ENCODE measurements around the gene MKRN2OS. TPM values are rescaled to one million over a fixed set of nuclear protein-coding genes. Genes with fewer than 3 reads are reported as not detected.

The MKRN2OS gene
- total RNA-seq = not detected in 2 replicates

GRCh38 chr3:12545473-12545791, at the start of gene MKRN2OS:
TSS of gene MKRN2OS (minus strand) at chr3:12545499. CDS start at chr3:12545464, 35 bp downstream.

DNA sequence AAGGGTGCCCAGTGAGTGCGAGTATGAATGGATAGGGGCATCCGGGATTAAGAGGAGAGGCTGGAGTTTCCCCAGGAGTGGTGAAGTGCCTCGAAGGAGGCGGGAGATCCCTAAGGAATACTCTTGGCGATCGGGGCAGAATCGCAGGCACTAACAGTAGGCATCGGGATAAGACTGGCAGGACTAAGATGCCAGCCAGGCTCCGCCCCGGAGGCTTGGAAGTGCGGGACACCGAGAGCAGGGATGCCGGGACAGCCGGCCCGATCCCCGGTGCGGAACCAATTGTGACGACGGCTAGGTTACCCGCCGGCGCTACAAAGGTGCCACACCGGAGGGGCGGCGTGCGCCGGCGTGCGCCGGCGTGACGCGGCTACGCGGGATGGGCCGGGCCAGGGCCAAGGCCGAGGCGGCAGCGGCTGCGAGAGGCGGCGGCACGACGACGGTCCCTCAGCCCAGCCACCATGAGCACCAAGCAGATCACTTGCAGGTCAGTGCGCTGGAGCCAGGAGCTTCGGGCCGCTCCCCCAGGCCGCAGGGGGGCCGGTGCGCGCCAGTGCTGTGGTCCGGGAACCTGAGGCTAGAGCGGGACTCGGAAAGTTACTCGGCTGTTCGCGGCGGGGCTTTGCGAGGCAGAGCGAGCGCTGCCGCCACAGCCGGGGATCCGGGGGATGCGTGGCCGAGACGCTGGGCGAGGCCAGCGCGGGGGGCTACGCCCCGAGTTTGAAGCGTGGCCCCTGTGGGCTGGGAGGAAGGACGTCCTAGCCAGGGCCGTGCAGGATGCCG, 11.6 kb upstream of the MKRN2OS start, which contains the start of gene MKRN2:
Gene MKRN2, plus strand, starts transcription at position 398 of the 783 bp plus-strand sequence. Its CDS starts 64 bp downstream, at position 462.

Other genes starting within 250 kb of the MKRN2OS start
- 16.9 and 19.6 TPM in 2 replicates for gene TSEN2, start 61.0 kb downstream of the MKRN2OS start, total RNA-seq
- gene MKRN2, start 11.6 kb upstream of the MKRN2OS start, total RNA-seq = 36.9 and 47.1 TPM in 2 replicates
- 71.8 and 84.7 TPM in 2 replicates for gene RAF1, start 118.6 kb upstream of the MKRN2OS start, total RNA-seq
- 0.15 TPM in 1 of 2 replicates, not detected in the other for gene TMEM40, start 213.8 kb upstream of the MKRN2OS start, total RNA-seq